GM12878 (cell line): ENCODE measurements around the gene PCDHGC3. TPM values are rescaled to one million over a fixed set of nuclear protein-coding genes. Genes with fewer than 3 reads are reported as not detected.

Experiments used
- BHLHE40 ChIP-seq, 2 experiments: fragments of 450-650 bp in 1 of 2; IDR thresholded peaks; 2 replicates each; pipeline ENCODE4 v1.6.1; 2011 to 2017; ENCODE audit warnings: low read depth in 2 of 2, borderline replicate concordance in 1 of 2, improper control_type of control experiment in 1 of 2, low read length in 1 of 2, mild to moderate bottlenecking in 1 of 2
- CHD2 ChIP-seq: IDR thresholded peaks from 2 replicates; pipeline ENCODE4 v1.6.1; 2011; ENCODE audit warnings: low read depth, low read length, improper control_type of control experiment, borderline replicate concordance
- HDGF ChIP-seq: fragments of 450-650 bp; IDR thresholded peaks from 2 replicates; pipeline ENCODE4 v1.6.1; 2016; ENCODE audit warnings: antibody characterized with exemption
- MEF2B ChIP-seq: fragments of 450-650 bp; IDR thresholded peaks from 2 replicates; pipeline ENCODE4 v1.6.1; 2018; ENCODE audit warnings: mild to moderate bottlenecking, moderate library complexity; ENCODE audit not compliant: partially characterized antibody, poor library complexity, severe bottlenecking
- NFYB ChIP-seq: IDR thresholded peaks from 2 replicates; pipeline ENCODE4 v1.6.1; 2011; ENCODE audit warnings: low read depth, mild to moderate bottlenecking, low read length, improper control_type of control experiment, moderate library complexity; ENCODE audit not compliant: insufficient read depth
- PAX5 ChIP-seq: IDR thresholded peaks from 2 replicates; pipeline ENCODE4 v1.6.1; 2011; ENCODE audit warnings: low read depth, low read length, borderline replicate concordance
- POLR2A ChIP-seq: IDR thresholded peaks from 2 replicates; pipeline ENCODE4 v1.6.1; 2011; ENCODE audit warnings: low read depth, mild to moderate bottlenecking, low read length
- POLR2AphosphoS2 ChIP-seq: IDR thresholded peaks from 2 replicates; pipeline ENCODE4 v1.6.1; 2011; ENCODE audit warnings: low read depth, mild to moderate bottlenecking, low read length, improper control_type of control experiment, moderate library complexity
- POLR2AphosphoS5 ChIP-seq: IDR thresholded peaks from 2 replicates; pipeline ENCODE4 v1.6.1; 2011; ENCODE audit warnings: mild to moderate bottlenecking, low read length, inconsistent platforms
- POU2F2 ChIP-seq: IDR thresholded peaks from 3 replicates; pipeline ENCODE4 v1.6.1; 2011; ENCODE audit warnings: low read depth, mild to moderate bottlenecking, low read length, borderline replicate concordance
- RELA ChIP-seq: fragments of 450-650 bp; IDR thresholded peaks from 2 replicates; pipeline ENCODE4 v1.8.0; 2014; ENCODE audit warnings: borderline replicate concordance; ENCODE audit not compliant: partially characterized antibody
- RELB ChIP-seq: fragments of 450-650 bp; IDR thresholded peaks from 2 replicates; pipeline ENCODE4 v1.6.1; 2017; ENCODE audit warnings: low read depth, mild to moderate bottlenecking, moderate library complexity
- SKIL ChIP-seq: fragments of 450-650 bp; IDR thresholded peaks from 2 replicates; pipeline ENCODE4 v1.6.1; 2017; ENCODE audit warnings: mild to moderate bottlenecking, low read depth, inconsistent platforms; ENCODE audit not compliant: poor library complexity, severe bottlenecking
- SP1 ChIP-seq: IDR thresholded peaks from one replicate; pipeline ENCODE4 v1.6.1; 2011; ENCODE audit warnings: low read depth, low read length
- SPI1 ChIP-seq: IDR thresholded peaks from 2 replicates; pipeline ENCODE4 v1.6.1; 2011; ENCODE audit warnings: low read depth, mild to moderate bottlenecking, low read length, moderate library complexity, borderline replicate concordance; ENCODE audit not compliant: insufficient read depth
- TAF1 ChIP-seq: IDR thresholded peaks from 2 replicates; pipeline ENCODE4 v1.6.1; 2011; ENCODE audit warnings: mild to moderate bottlenecking, low read depth, low read length, borderline replicate concordance
- TCF12 ChIP-seq: IDR thresholded peaks from 2 replicates; pipeline ENCODE4 v1.6.1; 2011; ENCODE audit warnings: low read depth, mild to moderate bottlenecking, low read length
- YY1 ChIP-seq: IDR thresholded peaks from 2 replicates; pipeline ENCODE4 v1.6.1; 2011; ENCODE audit warnings: low read depth, mild to moderate bottlenecking, low read length
- ZNF24 ChIP-seq: fragments of 450-650 bp; IDR thresholded peaks from 2 replicates; pipeline ENCODE4 v1.6.1; 2017; ENCODE audit warnings: antibody characterized with exemption, mild to moderate bottlenecking
- ZNF687 ChIP-seq: fragments of 450-650 bp; IDR thresholded peaks from 2 replicates; pipeline ENCODE4 v1.6.1; 2017; ENCODE audit warnings: mild to moderate bottlenecking, moderate library complexity
- polyA plus RNA-seq, 11 experiments: library from polyadenylated mRNA; depleted of rRNA in 4 of 11; unstranded in 6 of 11; stranded (reverse) in 5 of 11; fragments of >200 nt; fragmentation: Nextera tagmentation in 4 of 11; fragmentation: Illumina TruSeq in 1 of 11; extraction: Ambion mirVana in 4 of 11; extraction: Trizol in 1 of 11; gene quantifications; 1 replicate in 1 of 11; 2 replicates in 10 of 11; pipeline versions ENCODE4 v1.2.1 to v1.2.3, GENCODE V29; 2011 to 2016; ENCODE audit warnings: inconsistent platforms in 2 of 11, missing spikeins in 2 of 11, low read depth in 1 of 11
- total RNA-seq, 4 experiments: library from RNA; depleted of rRNA in 3 of 4; stranded (reverse); fragments of >200 nt in 3 of 4; fragmentation: Illumina TruSeq in 1 of 4; extraction: Trizol in 1 of 4; gene quantifications; 2 replicates each; pipeline versions ENCODE4 v1.2.1 to v1.2.3, GENCODE V29; 2013 to 2021

PCDHGC3 gene
- total and polyA plus RNA-seq, 10 of the 15 experiments (the other 5 are each of a cell fraction or from before 2014, with no cell fraction given) = 0.53 to 22.1 (median 12.0) TPM

GRCh38 chr5:141510850-141511601, 35.3 kb downstream of the PCDHGC3 start (continued):
- peak; percentile 72 for TF ChIP-seq ZNF687
- peak; percentile 86 for TF ChIP-seq MEF2B
- TF ChIP-seq POLR2AphosphoS2 = 0 out of 2 replicates have a peak, but pooled peaks have one; percentile 63
- TF ChIP-seq NFYB = peak; percentile 56; the same call in 1 of the 2 replicates
- TF ChIP-seq SP1 = peak; percentile 36
- peak; percentile 44; the same call in 1 of the 2 replicates for TF ChIP-seq YY1
- peak; percentile 48; the same call in 1 of the 2 replicates for TF ChIP-seq PAX5
- peak; percentile 67 for TF ChIP-seq POLR2A
- TF ChIP-seq SKIL = peak; percentile 30
- TF ChIP-seq POU2F2 = peak; percentile 100
- no peak for TF ChIP-seq ZNF24
- peak; percentile 22 to 68; a peak in 2 of 4 replicates for TF ChIP-seq BHLHE40 (IDR thresholded peaks at IDR 0.05; ENCODE audit: borderline replicate concordance in 1 of 2, low read depth in 2 of 2, low read length in 1 of 2)
- peak; percentile 71 for TF ChIP-seq POLR2AphosphoS5
- TF ChIP-seq RELB = peak; percentile 62
- TF ChIP-seq HDGF = no peak
- TF ChIP-seq SPI1 = peak; percentile 22; the same call in 1 of the 2 replicates
- peak; percentile 92 for TF ChIP-seq RELA
- 0 out of 2 replicates have a peak, but pooled peaks have one; percentile 21 for TF ChIP-seq TCF12
- no peak for TF ChIP-seq CHD2
- TF ChIP-seq TAF1 = 0 out of 2 replicates have a peak, but pooled peaks have one; percentile 26
